Myometrial cell (primary cell): ENCODE results near the gene FLT3. TPM values are rescaled to one million over a fixed set of nuclear protein-coding genes. Genes with fewer than 3 reads are reported as not detected.

Experiments
- total RNA-seq: library from RNA; depleted of rRNA; stranded (reverse); fragments of >200 nt; gene quantifications from 2 replicates; pipeline ENCODE4 v1.2.3, GENCODE V29; 2015

The FLT3 gene
- total RNA-seq: not detected in 2 replicates

GRCh38 chr13:28100150-28101121 lies at the start of gene FLT3:
Gene FLT3, minus strand, starts transcription at chr13:28100576. Its CDS starts 66 bp downstream, at chr13:28100510.

GRCh38 chr13:28138012-28138755 lies 37.8 kb upstream of the FLT3 start, which contains the start of gene PAN3:
Gene PAN3, plus strand, starts transcription at chr13:28138545. Its CDS starts 113 bp downstream, at chr13:28138658.

GRCh38 chr13:27988520-27988919 lies 111.9 kb downstream of the FLT3 start, which contains the start of gene URAD:
Gene URAD, minus strand, starts transcription at chr13:27988693. Its CDS starts 56 bp downstream, at chr13:27988637.

GRCh38 chr13:27969082-27969865 lies 131.1 kb downstream of the FLT3 start, which contains the start of gene CDX2:
Gene CDX2, minus strand, starts transcription at chr13:27969315. Its CDS starts 309 bp downstream, at chr13:27969006.

Other genes with a start within 250 kb of the FLT3 start
- not detected in 2 replicates for gene PDX1, start 180.6 kb downstream of the FLT3 start, total RNA-seq
- gene CDX2, start 131.3 kb downstream of the FLT3 start, total RNA-seq: not detected in 2 replicates
- not detected in 2 replicates for gene URAD, start 111.9 kb downstream of the FLT3 start, total RNA-seq
- 8.9 and 9.2 TPM in 2 replicates for gene PAN3, start 38.0 kb upstream of the FLT3 start, total RNA-seq